IMR-90 (cell line): ENCODE measurements around the gene AFG3L2. TPM values are rescaled to one million over a fixed set of nuclear protein-coding genes. Genes with fewer than 3 reads are reported as not detected.

ENCODE experiments used
- ATAC-seq: fragments of 200-7000 bp; cut with Tn5 transposase; 2 replicates; pipeline ENCODE4 v1.9.1; 2020; ENCODE audit warnings: low read depth, mild to moderate bottlenecking, moderate library complexity
- BruUV-seq: library from RNA; stranded (reverse); fragments of 400-500 nt; replicated peaks from 2 replicates; lab custom pipeline; 2021; lab: Mats Ljungman, UMichigan
- CTCF ChIA-PET: fragments of 300-600 bp; formaldehyde crosslinking; extraction: SDS; loops from one replicate; lab custom pipeline; 2021; ENCODE audit warnings: antibody characterized with exemption; lab: Yijun Ruan, JAX
- POLR2A ChIA-PET: fragments of 300-600 bp; sonication (Branson Sonifier 250); formaldehyde crosslinking; loops from one replicate; lab custom pipeline; 2022; ENCODE audit warnings: antibody characterized with exemption; ENCODE audit not compliant: unreplicated experiment; lab: Charles Lee
- DNase-seq: peaks from one replicate; pipeline ENCODE4 v3.0.0; 2013
- H2AFZ ChIP-seq: replicated peaks from 2 replicates; pipeline ENCODE3; 2013; ENCODE audit warnings: low read length, mild to moderate bottlenecking; ENCODE audit not compliant: poor library complexity
- H2AK5ac ChIP-seq: 2 replicates; pipeline ENCODE4 v1.6.1; 2013; ENCODE audit warnings: low read depth, low read length, inconsistent platforms
- H2AK9ac ChIP-seq: replicated peaks from 2 replicates; pipeline ENCODE3; 2013; ENCODE audit warnings: mild to moderate bottlenecking, low read depth, low read length, moderate library complexity; ENCODE audit not compliant: poor library complexity
- H2BK120ac ChIP-seq: 2 replicates; pipeline ENCODE4 v1.6.1; 2013; ENCODE audit warnings: low read depth, low read length, inconsistent platforms
- H2BK15ac ChIP-seq: 3 replicates; pipeline ENCODE4 v1.6.1; 2013; ENCODE audit warnings: low read depth, low read length, inconsistent platforms
- H2BK20ac ChIP-seq: 2 replicates; pipeline ENCODE4 v1.6.1; 2013; ENCODE audit warnings: low read depth, mild to moderate bottlenecking, inconsistent platforms, low read length, moderate library complexity
- H2BK5ac ChIP-seq: 2 replicates; pipeline ENCODE4 v1.6.1; 2013; ENCODE audit warnings: mild to moderate bottlenecking, low read depth, low read length, inconsistent platforms; ENCODE audit not compliant: poor library complexity, severe bottlenecking
- H3K14ac ChIP-seq: replicated peaks from 2 replicates; pipeline ENCODE4 v1.6.1; 2013; ENCODE audit warnings: low read depth, low read length, inconsistent platforms
- H3K18ac ChIP-seq: 2 replicates; pipeline ENCODE4 v1.6.1; 2013; ENCODE audit warnings: low read depth, low read length, control low read depth
- H3K23ac ChIP-seq: 2 replicates; pipeline ENCODE4 v1.6.1; 2013; ENCODE audit warnings: low read depth, low read length, inconsistent platforms
- H3K27ac ChIP-seq: 2 replicates; pipeline ENCODE4 v1.5.1; 2013; ENCODE audit warnings: mild to moderate bottlenecking, control low read depth, low read length; ENCODE audit not compliant: insufficient read depth
- H3K27me3 ChIP-seq: 2 replicates; pipeline ENCODE4 v1.6.1; 2013; ENCODE audit warnings: low read length; ENCODE audit not compliant: control insufficient read depth, insufficient read depth
- H3K36me3 ChIP-seq: 2 replicates; pipeline ENCODE4 v1.6.1; 2013; ENCODE audit warnings: low read length, mixed read lengths; ENCODE audit not compliant: control insufficient read depth, insufficient read depth
- H3K4ac ChIP-seq: 2 replicates; pipeline ENCODE4 v1.6.1; 2013; ENCODE audit warnings: low read depth, low read length, inconsistent platforms
- H3K4me1 ChIP-seq: 2 replicates; pipeline ENCODE4 v1.6.1; 2013; ENCODE audit warnings: low read length, mixed read lengths; ENCODE audit not compliant: control insufficient read depth, insufficient read depth
- H3K4me2 ChIP-seq: 2 replicates; pipeline ENCODE4 v1.6.1; 2013; ENCODE audit warnings: low read depth, mild to moderate bottlenecking, control low read depth, low read length, moderate library complexity
- H3K4me3 ChIP-seq: 2 replicates; pipeline ENCODE4 v1.5.1; 2013; ENCODE audit warnings: low read depth, mild to moderate bottlenecking, control low read depth, low read length, moderate library complexity; ENCODE audit not compliant: insufficient read depth
- H3K56ac ChIP-seq: 2 replicates; pipeline ENCODE4 v1.6.1; 2013; ENCODE audit warnings: low read length, inconsistent platforms; ENCODE audit not compliant: insufficient read depth; ENCODE audit errors: extremely low read depth
- H3K79me1 ChIP-seq, 2 experiments: 2 replicates each; pipeline ENCODE4 v1.6.1; 2013; ENCODE audit warnings: low read length in 2 of 2, inconsistent platforms in 1 of 2, low read depth in 1 of 2
- H3K9ac ChIP-seq: 2 replicates; pipeline ENCODE4 v1.6.1; 2013; ENCODE audit warnings: low read depth, low read length, control low read depth
- H3K9me1 ChIP-seq: 2 replicates; pipeline ENCODE4 v1.6.1; 2013; ENCODE audit warnings: low read length, inconsistent platforms; ENCODE audit not compliant: insufficient read depth
- H3K9me3 ChIP-seq: 2 replicates; pipeline ENCODE4 v1.6.1; 2013; ENCODE audit warnings: low read length; ENCODE audit not compliant: control insufficient read depth, insufficient read depth
- H4K20me1 ChIP-seq: 2 replicates; pipeline ENCODE4 v1.6.1; 2013; ENCODE audit warnings: low read length, inconsistent platforms; ENCODE audit not compliant: insufficient read depth
- H4K5ac ChIP-seq: 2 replicates; pipeline ENCODE4 v1.6.1; 2013; ENCODE audit warnings: mild to moderate bottlenecking, low read depth, low read length, control low read depth
- H4K8ac ChIP-seq, 2 experiments: 2 replicates each; pipeline ENCODE4 v1.6.1; 2013; ENCODE audit warnings: low read depth in 2 of 2, low read length in 2 of 2, control low read depth in 1 of 2, inconsistent platforms in 1 of 2
- H4K91ac ChIP-seq: 2 replicates; pipeline ENCODE4 v1.6.1; 2013; ENCODE audit warnings: low read depth, low read length, inconsistent platforms; ENCODE audit not compliant: insufficient read depth
- BHLHE40 ChIP-seq: fragments of 150-350 bp; IDR thresholded peaks from 2 replicates; pipeline ENCODE4 v1.6.1; 2016; ENCODE audit warnings: mild to moderate bottlenecking, low read depth, low read length
- CEBPB ChIP-seq: IDR thresholded peaks from 2 replicates; pipeline ENCODE4 v1.6.1; 2012; ENCODE audit warnings: low read depth, low read length, improper control_type of control experiment
- CHD1 ChIP-seq: IDR thresholded peaks from 2 replicates; pipeline ENCODE4 v1.6.1; 2012; ENCODE audit warnings: low read depth, low read length, improper control_type of control experiment
- ELK1 ChIP-seq: fragments of 150-350 bp; IDR thresholded peaks from 2 replicates; pipeline ENCODE4 v1.6.1; 2016; ENCODE audit warnings: low read depth, mild to moderate bottlenecking, low read length, moderate library complexity, borderline replicate concordance
- FOS ChIP-seq: fragments of 150-350 bp; IDR thresholded peaks from 2 replicates; pipeline ENCODE4 v1.6.1; 2016; ENCODE audit warnings: low read depth, low read length
- MAFK ChIP-seq: IDR thresholded peaks from 2 replicates; pipeline ENCODE4 v1.6.1; 2012; ENCODE audit warnings: low read depth, low read length, improper control_type of control experiment
- MAZ ChIP-seq: IDR thresholded peaks from 2 replicates; pipeline ENCODE4 v1.6.1; 2012; ENCODE audit warnings: low read depth, mild to moderate bottlenecking, low read length, improper control_type of control experiment, moderate library complexity, borderline replicate concordance
- MXI1 ChIP-seq: IDR thresholded peaks from 2 replicates; pipeline ENCODE4 v1.6.1; 2012; ENCODE audit warnings: low read depth, mild to moderate bottlenecking, low read length, moderate library complexity, borderline replicate concordance
- NFE2L2 ChIP-seq: fragments of 150-350 bp; IDR thresholded peaks from 2 replicates; pipeline ENCODE4 v1.6.1; 2016; ENCODE audit warnings: low read depth, mild to moderate bottlenecking, low read length
- POLR2A ChIP-seq: IDR thresholded peaks from 2 replicates; pipeline ENCODE4 v1.6.1; 2012; ENCODE audit warnings: mild to moderate bottlenecking, low read depth, low read length
- RAD21 ChIP-seq: IDR thresholded peaks from 2 replicates; pipeline ENCODE4 v1.6.1; 2012; ENCODE audit warnings: low read length, improper control_type of control experiment
- RCOR1 ChIP-seq: IDR thresholded peaks from 2 replicates; pipeline ENCODE4 v1.6.1; 2012; ENCODE audit warnings: mild to moderate bottlenecking, low read length, improper control_type of control experiment; ENCODE audit not compliant: insufficient replicate concordance
- RFX5 ChIP-seq: IDR thresholded peaks from 2 replicates; pipeline ENCODE4 v1.8.0; 2012; ENCODE audit warnings: low read depth, mild to moderate bottlenecking, low read length, moderate library complexity
- SMC3 ChIP-seq: fragments of 150-350 bp; IDR thresholded peaks from 2 replicates; pipeline ENCODE4 v1.6.1; 2016; ENCODE audit warnings: low read depth, mild to moderate bottlenecking, antibody characterized with exemption, low read length, moderate library complexity
- USF2 ChIP-seq: fragments of 150-350 bp; IDR thresholded peaks from 2 replicates; pipeline ENCODE4 v1.6.1; 2017; ENCODE audit warnings: mild to moderate bottlenecking, antibody characterized with exemption, low read length, low read depth
- WGBS, 2 experiments: methylation state at CpG; one replicate each; pipeline versions ENCODE4 v1.1.5 to v1.1.7; 2013; ENCODE audit warnings: missing lambda C conversion rate in 2 of 2; ENCODE audit not compliant: insufficient read length in 1 of 2; ENCODE audit errors: extremely low coverage in 2 of 2; 5-methylcytosine and 5-hydroxymethylcytosine counted together
- dilution Hi-C: fragments of 300-500 bp; cut with HindIII; formaldehyde crosslinking; loops from one replicate; pipeline ENCODE4 v1.14.3; 2018; ENCODE audit warnings: low sequenced_read_pairs; ENCODE audit not compliant: unreplicated experiment
- in situ Hi-C: fragments of 300-500 bp; cut with MboI; formaldehyde crosslinking; loops from 3 replicates; pipeline ENCODE4 v1.14.3; 2019; ENCODE audit warnings: low sequenced_read_pairs, inconsistent platforms, mixed read lengths
- intact Hi-C: fragments of 100-400 bp; cut with micrococcal nuclease; formaldehyde crosslinking; loops from 2 replicates; pipeline ENCODE4 v1.10.0; 2022
- polyA plus RNA-seq, 3 experiments: library from polyadenylated mRNA; depleted of rRNA; stranded (reverse); fragments of >200 nt; gene quantifications; 2 replicates each; pipeline ENCODE4 v1.2.3, GENCODE V29; 2012; ENCODE audit warnings: low replicate concordance in 1 of 3
- total RNA-seq: library from RNA; depleted of rRNA; stranded (reverse); fragments of >200 nt; gene quantifications from 2 replicates; pipeline ENCODE4 v1.2.3, GENCODE V29; 2012
- TF ChIP-seq, protein P1 (sequence below): conservative IDR thresholded peaks from 2 replicates; pipeline ENCODE4 v1.5.1; 2012; ENCODE audit warnings: mild to moderate bottlenecking, low read depth, low read length, improper control_type of control experiment

Gene AFG3L2
- total and polyA plus RNA-seq, 2 of the 4 experiments (the other 2 are of a cell fraction), result 26.9 to 37.6 TPM

DNA sequence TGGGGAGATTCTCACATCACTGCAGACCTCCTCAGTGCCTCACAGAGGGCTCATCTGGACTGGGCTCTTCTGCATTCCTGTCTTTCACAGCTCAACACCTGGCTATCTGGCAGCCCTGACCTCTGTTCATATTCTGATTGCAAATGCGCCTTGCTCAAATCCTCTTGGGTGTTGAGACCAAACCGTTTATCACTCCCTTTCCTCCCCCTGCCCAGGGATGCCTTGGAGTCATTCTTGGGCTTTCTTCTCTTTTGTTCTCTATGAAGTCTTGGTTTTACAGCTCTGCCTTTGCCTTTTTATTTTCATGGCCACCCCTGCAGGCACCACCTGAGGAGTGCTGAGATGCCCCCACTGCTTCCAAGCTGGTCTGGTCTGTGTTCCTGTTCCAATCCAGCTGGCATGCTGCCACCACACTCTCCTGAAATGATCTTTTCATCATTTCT, 42.6 kb downstream of the AFG3L2 start:
- dilution Hi-C loops, result no loop called here
- POLR2A ChIA-PET, result no interaction called here
- peaks cover 2% of the 10 kb centered on the region; the same call in 1 of the 2 replicates for H3K4me1 ChIP-seq
- no peak overlapping the region for H3K18ac ChIP-seq
- no peak overlapping the region for H4K91ac ChIP-seq
- H3K4ac ChIP-seq, result no peak overlapping the region
- CTCF ChIA-PET, result no interaction called here
- H2AK5ac ChIP-seq, result no peak overlapping the region
- H3K9ac ChIP-seq, result no peak overlapping the region
- peaks cover 0 to 28% of the 10 kb centered on the region in 2 experiments; a peak in 2 of 4 replicates for H3K79me1 ChIP-seq
- in situ Hi-C loops, result no loop called here
- intact Hi-C loops, result no loop called here
- H3K27ac ChIP-seq, result no peak overlapping the region
- H2AK9ac ChIP-seq, result no peak overlapping the region
- H3K4me2 ChIP-seq, result no peak overlapping the region
- peaks cover 56% of the 10 kb centered on the region for H4K20me1 ChIP-seq
- H3K9me1 ChIP-seq, result peaks cover 7% of the 10 kb centered on the region; the same call in 1 of the 2 replicates
- no peak overlapping the region for H3K56ac ChIP-seq
- H2BK15ac ChIP-seq, result no peak overlapping the region
- H3K14ac ChIP-seq, result no peak overlapping the region
- peaks cover 38% of the 10 kb centered on the region for H3K36me3 ChIP-seq
- H2AFZ ChIP-seq, result no peak overlapping the region
- H3K27me3 ChIP-seq, result no peaks in the 10 kb centered on the region
- H2BK20ac ChIP-seq, result no peak overlapping the region
- 50% methylated on average over 2 of the region's 2 CpGs; no CpG with 5 or more reads in 1 of the 2 experiments for WGBS, 2 experiments
- H4K8ac ChIP-seq, result no peak overlapping the region
- no peak overlapping the region for H3K4me3 ChIP-seq
- no TSS peak for BruUV-seq
- H4K5ac ChIP-seq, result no peak overlapping the region
- H3K9me3 ChIP-seq, result no peaks in the 10 kb centered on the region
- ATAC-seq, result no peak
- no peak overlapping the region for H2BK5ac ChIP-seq
- no peak overlapping the region for H2BK120ac ChIP-seq
- no peak for DNase-seq
- TF ChIP-seq RFX5 (no peak), MXI1 (no peak), BHLHE40 (no peak), FOS (no peak), RCOR1 (no peak), MAFK (no peak), USF2 (no peak), CHD1 (no peak), CEBPB (no peak), ELK1 (no peak), SMC3 (no peak), MAZ (no peak), NFE2L2 (no peak), RAD21 (no peak), POLR2A (no peak)
- TF ChIP-seq, protein P1, sequence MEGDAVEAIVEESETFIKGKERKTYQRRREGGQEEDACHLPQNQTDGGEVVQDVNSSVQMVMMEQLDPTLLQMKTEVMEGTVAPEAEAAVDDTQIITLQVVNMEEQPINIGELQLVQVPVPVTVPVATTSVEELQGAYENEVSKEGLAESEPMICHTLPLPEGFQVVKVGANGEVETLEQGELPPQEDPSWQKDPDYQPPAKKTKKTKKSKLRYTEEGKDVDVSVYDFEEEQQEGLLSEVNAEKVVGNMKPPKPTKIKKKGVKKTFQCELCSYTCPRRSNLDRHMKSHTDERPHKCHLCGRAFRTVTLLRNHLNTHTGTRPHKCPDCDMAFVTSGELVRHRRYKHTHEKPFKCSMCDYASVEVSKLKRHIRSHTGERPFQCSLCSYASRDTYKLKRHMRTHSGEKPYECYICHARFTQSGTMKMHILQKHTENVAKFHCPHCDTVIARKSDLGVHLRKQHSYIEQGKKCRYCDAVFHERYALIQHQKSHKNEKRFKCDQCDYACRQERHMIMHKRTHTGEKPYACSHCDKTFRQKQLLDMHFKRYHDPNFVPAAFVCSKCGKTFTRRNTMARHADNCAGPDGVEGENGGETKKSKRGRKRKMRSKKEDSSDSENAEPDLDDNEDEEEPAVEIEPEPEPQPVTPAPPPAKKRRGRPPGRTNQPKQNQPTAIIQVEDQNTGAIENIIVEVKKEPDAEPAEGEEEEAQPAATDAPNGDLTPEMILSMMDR, result no peak
- H3K23ac ChIP-seq, result no peak overlapping the region
